GM13976 (cell line): ENCODE data around the gene PRRG3.
A peak's percentile ranks its signal among the peaks of the same experiment; 100 is the strongest.

ENCODE experiments used
- DNase-seq: peaks from one replicate; pipeline ENCODE4 v3.0.0; 2012; ENCODE audit warnings: low spot score
- in situ Hi-C: fragments of 300-500 bp; cut with MboI; formaldehyde crosslinking; loops from one replicate; pipeline ENCODE4 v1.12.0; 2022; ENCODE audit warnings: low sequenced_read_pairs, mixed read lengths, inconsistent platforms; ENCODE audit not compliant: unreplicated experiment
- TF ChIP-seq, protein P1 (sequence below): IDR thresholded peaks from 2 replicates; pipeline ENCODE4 v1.5.1; 2012; ENCODE audit warnings: borderline replicate concordance, mild to moderate bottlenecking; ENCODE audit not compliant: insufficient read depth; ENCODE audit errors: extremely low read depth, missing control alignments, control extremely low read depth

PRRG3 gene

DNA sequence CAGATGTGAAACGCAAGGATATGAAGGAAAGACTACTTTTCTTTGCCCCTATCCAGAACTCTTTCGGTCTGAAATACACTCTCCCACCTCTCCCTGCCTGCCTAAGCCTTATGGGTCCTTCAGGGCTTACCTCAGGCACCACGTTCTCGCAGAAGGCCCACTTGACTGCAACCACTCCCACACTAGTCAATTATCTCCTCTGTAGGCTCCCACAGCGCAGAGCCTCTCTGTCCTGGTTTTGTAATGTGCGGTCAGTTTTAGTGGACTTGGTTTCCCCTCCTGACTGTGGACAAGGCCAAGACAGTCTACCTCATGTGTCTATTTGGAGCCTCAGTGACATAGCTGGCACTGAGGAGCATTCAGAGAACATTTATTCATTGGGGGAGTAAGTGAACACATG, 50.4 kb downstream of the PRRG3 start:
- DNase-seq: no peak
- TF ChIP-seq, protein P1, sequence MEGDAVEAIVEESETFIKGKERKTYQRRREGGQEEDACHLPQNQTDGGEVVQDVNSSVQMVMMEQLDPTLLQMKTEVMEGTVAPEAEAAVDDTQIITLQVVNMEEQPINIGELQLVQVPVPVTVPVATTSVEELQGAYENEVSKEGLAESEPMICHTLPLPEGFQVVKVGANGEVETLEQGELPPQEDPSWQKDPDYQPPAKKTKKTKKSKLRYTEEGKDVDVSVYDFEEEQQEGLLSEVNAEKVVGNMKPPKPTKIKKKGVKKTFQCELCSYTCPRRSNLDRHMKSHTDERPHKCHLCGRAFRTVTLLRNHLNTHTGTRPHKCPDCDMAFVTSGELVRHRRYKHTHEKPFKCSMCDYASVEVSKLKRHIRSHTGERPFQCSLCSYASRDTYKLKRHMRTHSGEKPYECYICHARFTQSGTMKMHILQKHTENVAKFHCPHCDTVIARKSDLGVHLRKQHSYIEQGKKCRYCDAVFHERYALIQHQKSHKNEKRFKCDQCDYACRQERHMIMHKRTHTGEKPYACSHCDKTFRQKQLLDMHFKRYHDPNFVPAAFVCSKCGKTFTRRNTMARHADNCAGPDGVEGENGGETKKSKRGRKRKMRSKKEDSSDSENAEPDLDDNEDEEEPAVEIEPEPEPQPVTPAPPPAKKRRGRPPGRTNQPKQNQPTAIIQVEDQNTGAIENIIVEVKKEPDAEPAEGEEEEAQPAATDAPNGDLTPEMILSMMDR: no peak
- in situ Hi-C loops: no loop called here

DNA sequence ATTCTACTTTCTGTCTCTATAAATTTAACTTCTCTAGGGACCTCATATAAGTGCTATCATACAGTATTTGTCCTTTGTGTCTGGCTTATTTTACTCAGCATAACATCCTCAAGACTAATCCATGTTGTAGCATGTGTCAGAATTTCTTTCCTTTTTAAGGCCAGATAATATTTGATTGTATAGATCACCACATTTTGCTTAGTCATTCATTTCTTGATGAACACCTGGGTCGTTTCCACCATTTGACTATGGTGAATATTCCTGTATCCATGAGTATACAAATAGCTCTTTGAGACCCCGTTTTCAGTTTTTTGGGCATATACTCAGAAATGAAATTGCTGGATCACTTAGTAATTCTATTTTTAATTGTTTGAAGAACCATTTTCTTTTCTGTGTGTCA, 51.2 kb downstream of the PRRG3 start:
- in situ Hi-C loops: no loop called here
- no peak for DNase-seq
- TF ChIP-seq, protein P1: no peak

DNA sequence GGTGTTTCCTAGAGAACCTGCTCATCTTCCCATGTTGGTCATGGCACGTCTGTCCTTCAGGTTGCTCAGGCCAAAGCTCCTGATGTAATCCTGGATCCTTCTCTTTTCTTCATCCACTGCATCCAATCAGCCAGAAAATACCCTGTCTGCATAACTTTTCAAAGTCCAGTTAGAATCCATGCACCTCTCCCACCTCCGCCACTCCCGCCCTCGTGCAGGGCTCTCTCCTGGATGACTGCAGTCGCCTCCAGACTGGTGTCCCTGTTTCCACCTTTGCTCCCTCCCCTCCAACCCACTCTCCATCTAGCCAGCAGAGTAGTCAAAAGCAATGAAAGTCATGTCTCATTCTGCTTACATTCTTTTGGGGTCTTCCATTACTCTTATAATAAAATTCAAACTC, 55.3 kb downstream of the PRRG3 start:
- TF ChIP-seq, protein P1: no peak
- in situ Hi-C loops: loop anchor here (25.0 kb wide), 2 partner anchors 887 to 1062 kb away; partner anchors contain the start of gene GABRQ
- DNase-seq: no peak

DNA sequence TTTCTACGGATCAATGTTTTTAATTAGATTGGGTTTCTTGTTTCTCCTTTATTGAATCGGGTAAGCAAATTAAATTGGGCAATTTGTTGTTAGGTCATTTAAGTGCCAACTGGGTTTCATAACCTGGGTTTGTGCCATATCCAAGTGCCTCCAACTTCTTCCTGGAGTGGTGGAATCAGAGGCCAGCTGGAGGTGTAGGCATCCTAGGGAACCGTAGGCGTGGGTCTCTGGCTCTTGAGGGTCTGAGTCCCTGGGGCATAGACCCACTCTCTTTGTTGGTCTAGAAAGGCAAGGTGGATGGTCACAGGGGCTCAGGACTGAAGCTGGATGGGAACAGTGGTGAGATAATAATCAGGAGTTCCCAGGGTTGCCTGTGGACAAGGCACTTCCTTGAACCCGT, 57.6 kb downstream of the PRRG3 start:
- no peak for DNase-seq
- in situ Hi-C loops: loop anchor here (25.0 kb wide), 2 partner anchors 884 to 1059 kb away; partner anchors contain the start of gene GABRQ

DNA sequence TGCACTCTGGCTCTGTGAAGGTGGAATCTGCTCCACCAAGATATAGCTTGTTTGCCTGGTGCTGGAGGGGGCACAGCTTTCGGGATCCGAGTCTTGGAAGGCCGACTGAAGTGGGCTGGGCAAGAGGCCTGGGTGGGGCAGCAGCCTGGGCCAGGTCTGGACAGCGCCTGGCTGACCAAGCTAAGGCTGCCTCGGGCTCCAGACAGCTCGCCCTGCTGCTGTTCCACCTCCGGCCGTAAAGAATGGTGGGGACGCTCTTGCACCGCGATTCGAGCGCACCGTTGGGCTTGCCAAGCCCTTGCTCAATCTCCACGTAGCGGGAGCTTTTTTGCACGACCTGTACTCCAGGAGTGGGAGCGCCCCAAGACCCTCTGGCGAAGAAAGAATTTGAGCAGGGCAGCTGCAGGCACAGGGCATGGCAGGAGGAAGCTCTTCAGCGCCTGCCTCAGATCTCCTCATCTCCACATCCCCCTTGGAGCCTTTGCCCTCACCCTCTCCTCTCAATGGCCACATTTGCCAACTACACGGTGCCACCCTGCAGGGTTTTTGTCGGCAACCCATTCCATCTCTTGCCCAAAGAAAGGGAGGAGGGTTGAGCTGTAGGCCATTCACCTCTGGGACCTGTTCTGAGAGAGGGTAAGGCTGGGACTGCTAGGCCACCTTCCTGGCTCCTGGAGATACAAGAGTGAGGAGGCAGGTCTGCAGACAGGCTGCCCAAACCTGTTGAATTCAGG, 58.2 kb downstream of the PRRG3 start:
- peak; percentile 64 for DNase-seq
- in situ Hi-C loops: loop anchor here (25.0 kb wide), 2 partner anchors 884 to 1059 kb away; partner anchors contain the start of gene GABRQ
- TF ChIP-seq, protein P1: peak; percentile 69

More for the DNA sequence above, 57.6 kb downstream of the PRRG3 start:
- TF ChIP-seq, protein P1: no peak

DNA sequence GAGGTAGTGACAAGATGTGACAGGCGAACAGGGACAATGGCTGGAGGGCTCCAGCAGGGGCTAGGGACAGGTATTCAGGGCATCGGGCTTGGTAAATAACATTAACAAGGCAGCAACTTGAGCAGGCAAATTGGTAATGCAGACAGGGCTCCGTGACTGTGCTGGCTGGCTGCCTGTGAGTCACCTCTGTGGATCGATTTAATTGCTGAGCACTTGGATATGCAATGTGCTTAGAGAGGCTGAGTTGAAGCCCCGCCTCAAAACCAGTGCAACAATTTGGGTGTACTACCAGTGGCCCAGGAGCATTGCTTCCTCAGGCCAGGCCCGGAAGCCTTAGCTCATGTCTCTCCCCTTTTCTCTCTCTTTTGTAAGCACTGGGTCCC, 58.8 kb downstream of the PRRG3 start:
- TF ChIP-seq, protein P1: no peak
- in situ Hi-C loops: loop anchor here (25.0 kb wide), 2 partner anchors 883 to 1058 kb away; partner anchors contain the start of gene GABRQ
- DNase-seq: no peak
